H1 (cell line): ENCODE data around the gene LSM14B. TPM values are rescaled to one million over a fixed set of nuclear protein-coding genes. Genes with fewer than 3 reads are reported as not detected.

Experiments used
- ASH2L ChIP-seq: fragments of 200-600, 300-600 bp; sonication (generic); IDR thresholded peaks from one replicate; pipeline ENCODE4 v1.7.1; 2017; ENCODE audit warnings: low read length
- CREB1 ChIP-seq: IDR thresholded peaks from 2 replicates; pipeline ENCODE4 v1.6.1; 2012; ENCODE audit warnings: inconsistent platforms
- CTCF ChIP-seq, 3 experiments: IDR thresholded peaks; 1 replicate in 2 of 3; 2 replicates in 1 of 3; pipeline versions ENCODE4 v1.5.1 to v1.6.1; 2011; ENCODE audit warnings: low read length in 3 of 3, mild to moderate bottlenecking in 3 of 3, inconsistent platforms in 2 of 3, low read depth in 1 of 3, moderate library complexity in 1 of 3; ENCODE audit not compliant: insufficient read depth in 1 of 3; ENCODE audit errors: control extremely low read depth in 1 of 3
- SP2 ChIP-seq: IDR thresholded peaks from 2 replicates; pipeline ENCODE4 v1.6.1; 2012; ENCODE audit warnings: mild to moderate bottlenecking, low read length, inconsistent platforms
- polyA plus RNA-seq, 7 experiments: library from polyadenylated mRNA; depleted of rRNA in 3 of 7; stranded (reverse) in 5 of 7; unstranded in 2 of 7; fragments of >200 nt in 5 of 7; fragments of 200-250 nt in 2 of 7; gene quantifications; 1 replicate in 5 of 7; 2 replicates in 1 of 7; 4 replicates in 1 of 7; pipeline versions ENCODE4 v1.2.1 to v1.2.3, GENCODE V29; 2011 to 2013; ENCODE audit warnings: missing spikeins in 2 of 7, mixed read lengths in 2 of 7
- total RNA-seq: library from RNA; stranded (reverse); fragmentation: NEBNext Ultra II Directional; extraction: Animal tissue kit (Norgen Biotek cat#: 25700); gene quantifications from 2 replicates; pipeline ENCODE4 v1.2.1, GENCODE V29; 2021

Gene LSM14B
- total and polyA plus RNA-seq, 2 of the 8 experiments (the other 6 are each of a cell fraction or from before 2014, with no cell fraction given), result 58.3 to 65.6 TPM

GRCh38 chr20:62120990-62121775 lies 1.1 kb upstream of the LSM14B start (continued):
- TF ChIP-seq CREB1, result no peak; the same call in 1 of the 2 replicates
- no peak for TF ChIP-seq CTCF (IDR thresholded peaks at IDR 0.05; ENCODE audit: control extremely low read depth in 1 of 3, insufficient read depth in 1 of 3, low read depth in 1 of 3, low read length in 3 of 3)
- no peak for TF ChIP-seq SP2
- TF ChIP-seq ASH2L, result peak; percentile 84
